CD4-positive, alpha-beta T cell (primary cell): Measurements from ENCODE around the gene COL6A2. TPM values are rescaled to one million over a fixed set of nuclear protein-coding genes. Genes with fewer than 3 reads are reported as not detected.

Experiments used
- ATAC-seq: fragments of 200-7000 bp; cut with Tn5 transposase; one replicate; pipeline ENCODE4 v1.10.0; 2022; ENCODE audit warnings: mild to moderate bottlenecking; ENCODE audit not compliant: poor library complexity
- CTCF ChIA-PET: fragments of 350-600 bp; sonication (Branson Sonifier 250); formaldehyde crosslinking; loops from one replicate; lab custom pipeline; 2021; ENCODE audit warnings: antibody characterized with exemption, inconsistent platforms; lab: Charles Lee
- POLR2A ChIA-PET: fragments of 350-600 bp; sonication (Branson Sonifier 250); formaldehyde crosslinking; loops from one replicate; lab custom pipeline; 2021; ENCODE audit warnings: antibody characterized with exemption, inconsistent platforms; lab: Charles Lee
- DNase-seq, 14 experiments: peaks; one replicate each; pipeline ENCODE4 v3.0.0-alpha.2; 2013 to 2020; ENCODE audit warnings: mixed read lengths in 2 of 14
- H3K27ac ChIP-seq, 2 donors: one replicate each; pipeline versions ENCODE4 v1.5.1 to v1.7.0; 2013; ENCODE audit warnings: low read length in 2 of 2, low read depth in 1 of 2, mild to moderate bottlenecking in 1 of 2
- H3K27me3 ChIP-seq, 2 experiments: 1 replicate in 1 of 2; 2 replicates in 1 of 2; pipeline versions ENCODE4 v1.6.1 to v1.7.0; 2013; ENCODE audit warnings: low read length in 2 of 2, control low read depth in 1 of 2, mild to moderate bottlenecking in 1 of 2, moderate library complexity in 1 of 2; ENCODE audit not compliant: insufficient read depth in 2 of 2, control insufficient read depth in 1 of 2
- H3K36me3 ChIP-seq: one replicate; pipeline ENCODE4 v1.6.1; 2013; ENCODE audit warnings: low read length, control low read depth; ENCODE audit not compliant: insufficient read depth
- H3K4me1 ChIP-seq: one replicate; pipeline ENCODE4 v1.6.1; 2013; ENCODE audit warnings: low read length, control low read depth; ENCODE audit not compliant: insufficient read depth
- H3K4me3 ChIP-seq: one replicate; pipeline ENCODE4 v1.5.1; 2013; ENCODE audit warnings: mild to moderate bottlenecking, low read length, moderate library complexity
- H3K9me3 ChIP-seq, 2 experiments: 1 replicate in 1 of 2; 2 replicates in 1 of 2; pipeline versions ENCODE4 v1.6.1 to v1.7.0; 2013; ENCODE audit warnings: low read length in 2 of 2, mild to moderate bottlenecking in 2 of 2, control low read depth in 1 of 2, moderate library complexity in 1 of 2; ENCODE audit not compliant: control insufficient read depth in 1 of 2, insufficient read depth in 1 of 2
- H3K27ac Mint-ChIP-seq: one replicate; pipeline ENCODE4 v1.8.0; 2020; ENCODE audit warnings: mixed read lengths
- H3K27me3 Mint-ChIP-seq: one replicate; pipeline ENCODE4 v1.8.0; 2021; ENCODE audit warnings: mixed read lengths
- H3K36me3 Mint-ChIP-seq: one replicate; pipeline ENCODE4 v1.8.0; 2021; ENCODE audit warnings: low read depth, mixed read lengths
- H3K4me1 Mint-ChIP-seq: one replicate; pipeline ENCODE4 v1.8.0; 2021; ENCODE audit warnings: low read depth, mixed read lengths
- H3K4me3 Mint-ChIP-seq: one replicate; pipeline ENCODE4 v1.8.0; 2020; ENCODE audit warnings: mild to moderate bottlenecking, mixed read lengths
- H3K9me3 Mint-ChIP-seq: one replicate; pipeline ENCODE4 v1.8.0; 2020; ENCODE audit warnings: mixed read lengths
- CTCF ChIP-seq: fragments of 200-600 bp; IDR thresholded peaks from one replicate; pipeline ENCODE4 v1.8.0; 2022; ENCODE audit warnings: antibody characterized with exemption, mild to moderate bottlenecking
- intact Hi-C, 2 experiments: fragments of 100-400 bp; cut with DNase I in 1 of 2; cut with micrococcal nuclease in 1 of 2; formaldehyde crosslinking; loops; one replicate each; pipeline versions ENCODE4 v1.15.1 to v1.9.0; 2023 to 2025; cut with DNase I, micrococcal nuclease
- total RNA-seq, 174 experiments: library from RNA in 2 of 174; stranded (reverse) in 2 of 174; gene quantifications; one replicate each; pipeline ENCODE4 v1.2.3 and lab custom pipeline; 2021 to 2026

COL6A2 gene
- total RNA-seq, 2 experiments from 2014 or later: 24.1 to 26.4 TPM

- ChIA-PET POLR2A (no interaction called here), CTCF (no interaction called here)
- no peak for ATAC-seq
- no peak overlapping the region for H3K4me3 Mint-ChIP-seq
- Histone ChIP-seq H3K27me3 (no peaks in the 10 kb centered on the region), H3K4me1 (no peaks in the 10 kb centered on the region), H3K36me3 (no peaks in the 10 kb centered on the region), H3K4me3 (no peak overlapping the region), H3K27ac (no peak overlapping the region), H3K9me3 (peaks cover 4 to 21% of the 10 kb centered on the region in 2 experiments)
- H3K36me3 Mint-ChIP-seq: no peaks in the 10 kb centered on the region
- peaks cover 5% of the 10 kb centered on the region for H3K27me3 Mint-ChIP-seq
- no peak overlapping the region for H3K27ac Mint-ChIP-seq
- no peaks in the 10 kb centered on the region for H3K4me1 Mint-ChIP-seq
- no peak for DNase-seq
- intact Hi-C loops: no loop called here
- H3K9me3 Mint-ChIP-seq: peaks cover 3% of the 10 kb centered on the region
- no peak for TF ChIP-seq CTCF
These were observed 15.8 kb upstream of the COL6A2 start for GRCh38 chr21:46081862-46082712.

DNA sequence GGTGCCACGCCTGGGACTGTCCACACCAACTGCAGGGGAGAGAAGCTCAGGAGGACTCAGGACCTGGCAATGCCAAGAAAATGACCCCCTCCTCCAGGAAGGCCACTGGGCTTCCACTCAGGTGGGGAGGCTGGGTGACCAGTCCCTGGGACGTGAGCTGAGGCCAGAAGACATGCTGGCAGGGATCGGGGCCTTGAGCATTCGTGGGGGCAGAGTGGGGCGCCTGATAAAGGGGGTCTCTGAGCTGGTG is 15.3 kb upstream of the COL6A2 start:
- no peaks in the 10 kb centered on the region for H3K27me3 Mint-ChIP-seq
- H3K27ac Mint-ChIP-seq: no peak overlapping the region
- Histone ChIP-seq H3K4me3 (no peak overlapping the region), H3K4me1 (no peaks in the 10 kb centered on the region), H3K27me3 (no peaks in the 10 kb centered on the region), H3K27ac (no peak overlapping the region), H3K9me3 (peaks cover 4 to 21% of the 10 kb centered on the region in 2 experiments), H3K36me3 (no peaks in the 10 kb centered on the region)
- POLR2A ChIA-PET: no interaction called here
- no peaks in the 10 kb centered on the region for H3K4me1 Mint-ChIP-seq
- peaks cover 3% of the 10 kb centered on the region for H3K9me3 Mint-ChIP-seq
- H3K4me3 Mint-ChIP-seq: no peak overlapping the region
- DNase-seq (no peak), ATAC-seq (no peak)
- intact Hi-C loops: no loop called here
- CTCF ChIA-PET: no interaction called here
- no peak for TF ChIP-seq CTCF
- no peaks in the 10 kb centered on the region for H3K36me3 Mint-ChIP-seq

GRCh38 chr21:46082963-46083790 is 14.7 kb upstream of the COL6A2 start:
- intact Hi-C loops: no loop called here

More at GRCh38 chr21:46082963-46083790, 14.7 kb upstream of the COL6A2 start:
- Mint-ChIP-seq H3K36me3 (no peaks in the 10 kb centered on the region), H3K9me3 (peaks cover 5% of the 10 kb centered on the region), H3K27ac (no peak overlapping the region), H3K4me1 (no peaks in the 10 kb centered on the region), H3K27me3 (no peaks in the 10 kb centered on the region), H3K4me3 (no peak overlapping the region)
- H3K4me3 ChIP-seq: no peak overlapping the region
- no peaks in the 10 kb centered on the region for H3K27me3 ChIP-seq
- ChIA-PET POLR2A (no interaction called here), CTCF (no interaction called here)
- no peak for TF ChIP-seq CTCF
- H3K36me3 ChIP-seq: no peaks in the 10 kb centered on the region
- ATAC-seq (no peak), DNase-seq (no peak)
- no peak overlapping the region for H3K27ac ChIP-seq
- peaks cover 4 to 21% of the 10 kb centered on the region in 2 experiments for H3K9me3 ChIP-seq
- H3K4me1 ChIP-seq: no peaks in the 10 kb centered on the region
